GM12801 (cell line): ENCODE data around the gene MRO.

Source experiments
- CTCF ChIP-seq: IDR thresholded peaks from one replicate; pipeline ENCODE4 v1.5.1; 2011; ENCODE audit warnings: control low read depth; ENCODE audit not compliant: insufficient read length; ENCODE audit errors: extremely low read depth

The MRO gene

GRCh38 chr18:50847192-50847591 is 27.4 kb upstream of the MRO start:
- no peak for TF ChIP-seq CTCF

GRCh38 chr18:50844960-50845359 is 25.1 kb upstream of the MRO start:
- no peak for TF ChIP-seq CTCF

- no peak for TF ChIP-seq CTCF
Measured at GRCh38 chr18:50844554-50844953, 24.7 kb upstream of the MRO start.

GRCh38 chr18:50842846-50843245 is 23.0 kb upstream of the MRO start:
- no peak for TF ChIP-seq CTCF

- TF ChIP-seq CTCF, result no peak
Measured at GRCh38 chr18:50839996-50840395, 20.2 kb upstream of the MRO start.

- TF ChIP-seq CTCF, result no peak
Measured at GRCh38 chr18:50839341-50839740, 19.5 kb upstream of the MRO start.

- no peak for TF ChIP-seq CTCF
Measured at GRCh38 chr18:50836521-50836957, 16.7 kb upstream of the MRO start.

GRCh38 chr18:50832754-50833153 is 12.9 kb upstream of the MRO start:
- TF ChIP-seq CTCF, result no peak
